RPMI8226 (cell line): ENCODE results near the gene CLMN.

ENCODE experiments used
- DNase-seq: peaks from one replicate; pipeline ENCODE4 v3.0.0-alpha.2; 2015

CLMN gene

GRCh38 chr14:95260537-95261361 is 59.0 kb downstream of the CLMN start:
- DNase-seq: no peak

GRCh38 chr14:95258754-95259593 is 60.7 kb downstream of the CLMN start:
- no peak for DNase-seq

GRCh38 chr14:95258156-95258555 is 61.6 kb downstream of the CLMN start:
- DNase-seq: no peak

- DNase-seq: no peak
Measured at GRCh38 chr14:95257521-95257920, 62.2 kb downstream of the CLMN start.

GRCh38 chr14:95256776-95257060 is 63.0 kb downstream of the CLMN start:
- DNase-seq: no peak

GRCh38 chr14:95256002-95256775 is 63.5 kb downstream of the CLMN start:
- DNase-seq: no peak

GRCh38 chr14:95255487-95255886 is 64.2 kb downstream of the CLMN start:
- DNase-seq: peak; percentile 41

GRCh38 chr14:95255013-95255412 is 64.7 kb downstream of the CLMN start:
- no peak for DNase-seq

GRCh38 chr14:95254288-95254687 is 65.4 kb downstream of the CLMN start:
- no peak for DNase-seq

GRCh38 chr14:95253039-95253630 is 66.6 kb downstream of the CLMN start:
- DNase-seq: no peak

- no peak for DNase-seq
Measured at GRCh38 chr14:95252219-95252618, 67.5 kb downstream of the CLMN start.

- DNase-seq: no peak
Measured at GRCh38 chr14:95250936-95251335, 68.8 kb downstream of the CLMN start.

GRCh38 chr14:95250140-95250769 is 69.5 kb downstream of the CLMN start:
- no peak for DNase-seq

GRCh38 chr14:95248432-95248831 is 71.3 kb downstream of the CLMN start:
- no peak for DNase-seq

- no peak for DNase-seq
Measured at GRCh38 chr14:95246870-95247269, 72.8 kb downstream of the CLMN start.

- no peak for DNase-seq
Measured at GRCh38 chr14:95245334-95245733, 74.4 kb downstream of the CLMN start.

GRCh38 chr14:95244587-95244986 is 75.1 kb downstream of the CLMN start:
- DNase-seq: no peak

- DNase-seq: no peak
Measured at GRCh38 chr14:95242870-95243269, 76.8 kb downstream of the CLMN start.

- no peak for DNase-seq
Measured at GRCh38 chr14:95240859-95241813, 78.6 kb downstream of the CLMN start.

GRCh38 chr14:95238487-95239298 is 81.0 kb downstream of the CLMN start:
- no peak for DNase-seq

- no peak for DNase-seq
Measured at GRCh38 chr14:95237958-95238340, 81.8 kb downstream of the CLMN start.
